Prostate gland (tissue), 2 donors: Measurements from ENCODE around the gene CLDN22.

Source experiments
- POLR2A ChIP-seq: fragments of 450-650 bp; IDR thresholded peaks from one replicate; pipeline ENCODE4 v1.6.1; 2016; ENCODE audit warnings: antibody characterized with exemption, mild to moderate bottlenecking
- POLR2AphosphoS5 ChIP-seq: sonication (generic); formaldehyde crosslinking; IDR thresholded peaks from one replicate; pipeline ENCODE4 v1.6.1; 2017; ENCODE audit warnings: antibody characterized with exemption
- TF ChIP-seq, protein P1 (sequence below), 4 experiments: fragments of 200-600 bp in 2 of 4; fragments of 450-650 bp in 2 of 4; sonication (generic) in 2 of 4; IDR thresholded peaks; 1 replicate in 3 of 4; 2 replicates in 1 of 4; pipeline ENCODE4 v1.5.1; 2016 to 2019; ENCODE audit warnings: antibody characterized with exemption in 4 of 4, mild to moderate bottlenecking in 2 of 4, moderate library complexity in 2 of 4

GRCh38 chr4:183352546-183352945 is 32.5 kb upstream of the CLDN22 start:
- TF ChIP-seq, protein P1, sequence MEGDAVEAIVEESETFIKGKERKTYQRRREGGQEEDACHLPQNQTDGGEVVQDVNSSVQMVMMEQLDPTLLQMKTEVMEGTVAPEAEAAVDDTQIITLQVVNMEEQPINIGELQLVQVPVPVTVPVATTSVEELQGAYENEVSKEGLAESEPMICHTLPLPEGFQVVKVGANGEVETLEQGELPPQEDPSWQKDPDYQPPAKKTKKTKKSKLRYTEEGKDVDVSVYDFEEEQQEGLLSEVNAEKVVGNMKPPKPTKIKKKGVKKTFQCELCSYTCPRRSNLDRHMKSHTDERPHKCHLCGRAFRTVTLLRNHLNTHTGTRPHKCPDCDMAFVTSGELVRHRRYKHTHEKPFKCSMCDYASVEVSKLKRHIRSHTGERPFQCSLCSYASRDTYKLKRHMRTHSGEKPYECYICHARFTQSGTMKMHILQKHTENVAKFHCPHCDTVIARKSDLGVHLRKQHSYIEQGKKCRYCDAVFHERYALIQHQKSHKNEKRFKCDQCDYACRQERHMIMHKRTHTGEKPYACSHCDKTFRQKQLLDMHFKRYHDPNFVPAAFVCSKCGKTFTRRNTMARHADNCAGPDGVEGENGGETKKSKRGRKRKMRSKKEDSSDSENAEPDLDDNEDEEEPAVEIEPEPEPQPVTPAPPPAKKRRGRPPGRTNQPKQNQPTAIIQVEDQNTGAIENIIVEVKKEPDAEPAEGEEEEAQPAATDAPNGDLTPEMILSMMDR (IDR thresholded peaks at IDR 0.05), result no peak
- TF ChIP-seq POLR2A (no peak), POLR2AphosphoS5 (no peak)
